Head of caudate nucleus (tissue), 42 donors: ENCODE measurements around the gene RGL1.
A peak's percentile ranks its signal among the peaks of the same experiment; 100 is the strongest.

Experiments used
- DNase-seq, 42 donors: peaks; one replicate each; pipeline versions ENCODE4 v3.0.0 to v3.0.0-alpha.2; 2020 to 2021; ENCODE audit warnings: mixed read lengths in 7 of 42
- intact Hi-C: fragments of 100-400 bp; cut with DNase I; formaldehyde crosslinking; loops from one replicate; pipeline ENCODE4 v1.15.0; 2022

RGL1 gene

DNA sequence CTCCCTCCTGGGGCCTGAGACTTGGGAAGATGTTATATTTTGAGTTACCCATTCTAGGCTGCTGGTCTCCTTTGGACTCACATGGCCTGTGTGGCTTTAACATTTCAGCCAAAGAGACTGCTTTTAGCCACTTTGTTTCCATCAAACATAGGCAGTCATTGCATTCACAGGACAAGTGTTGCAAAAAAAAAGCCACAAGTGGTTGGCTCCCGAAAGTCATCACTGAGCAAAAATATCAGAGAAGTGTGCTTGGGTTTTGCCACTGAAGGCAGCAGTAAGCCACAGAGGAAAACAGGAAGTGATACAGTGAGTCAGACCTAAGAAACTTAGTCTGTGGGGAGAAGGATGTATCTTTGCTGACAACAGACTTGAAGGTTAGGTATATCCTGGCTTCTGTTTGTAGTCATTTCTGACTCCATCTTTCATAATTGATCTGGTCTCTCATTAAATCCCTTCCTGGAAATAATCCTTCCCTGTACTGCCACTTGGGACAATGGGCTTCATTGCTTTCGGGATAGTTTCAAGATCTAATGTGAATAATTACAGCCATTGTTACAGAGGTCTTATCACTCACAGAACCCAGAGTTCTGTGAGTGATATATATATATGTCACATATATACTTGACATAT is 151.8 kb downstream of the RGL1 start:
- intact Hi-C loops: no loop called here
- peak in 2 of 42 donors; percentile 48 to 55 for DNase-seq

DNA sequence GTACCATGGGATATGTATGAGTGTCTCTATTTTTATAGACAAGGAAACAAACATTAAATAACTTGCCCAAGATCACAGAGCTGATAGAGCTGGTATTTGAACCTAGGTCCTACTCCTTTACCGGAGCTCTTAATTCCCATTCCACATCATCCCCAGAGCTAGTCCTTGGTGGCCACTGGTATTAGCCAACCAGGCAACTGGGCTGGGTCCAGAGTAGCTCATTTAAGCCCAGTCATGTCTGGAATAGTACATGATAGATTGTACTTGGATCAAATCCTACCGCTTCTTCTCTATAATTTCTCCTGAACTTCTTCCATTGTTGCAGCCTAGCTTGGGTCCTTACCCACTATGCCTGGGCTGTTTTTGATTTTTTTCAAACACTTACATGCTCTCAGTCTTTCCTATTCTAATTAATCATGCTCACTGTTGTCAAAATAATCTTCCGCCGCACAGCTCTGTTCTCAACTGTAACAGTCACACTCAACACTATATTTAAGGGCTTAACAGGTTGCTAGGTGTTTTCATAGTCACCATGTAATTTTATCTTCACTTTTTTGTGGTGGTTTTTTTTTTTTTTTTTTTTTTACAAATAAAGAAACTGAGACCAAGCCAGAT is 152.4 kb downstream of the RGL1 start:
- intact Hi-C loops: no loop called here
- DNase-seq: no peak

DNA sequence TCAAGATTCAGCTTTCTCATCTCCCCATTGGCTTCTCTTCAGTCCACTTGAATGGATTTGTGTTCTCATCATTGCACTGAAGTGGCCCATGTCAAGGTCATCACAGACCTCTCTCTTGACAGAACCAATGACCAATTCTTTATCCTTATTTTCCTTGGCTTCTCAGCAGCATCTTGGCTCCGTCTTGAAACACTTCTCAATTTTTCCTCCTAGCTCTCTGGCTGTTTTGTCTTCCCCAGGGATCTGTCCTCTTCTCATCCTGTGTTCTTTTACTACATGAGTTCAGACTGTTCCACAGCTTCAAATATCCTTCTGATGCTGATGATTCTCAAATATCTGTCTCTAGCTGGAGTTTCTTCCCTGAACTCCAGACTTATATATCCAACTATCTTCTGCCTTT is 154.0 kb downstream of the RGL1 start:
- no peak for DNase-seq
- intact Hi-C loops: no loop called here

DNA sequence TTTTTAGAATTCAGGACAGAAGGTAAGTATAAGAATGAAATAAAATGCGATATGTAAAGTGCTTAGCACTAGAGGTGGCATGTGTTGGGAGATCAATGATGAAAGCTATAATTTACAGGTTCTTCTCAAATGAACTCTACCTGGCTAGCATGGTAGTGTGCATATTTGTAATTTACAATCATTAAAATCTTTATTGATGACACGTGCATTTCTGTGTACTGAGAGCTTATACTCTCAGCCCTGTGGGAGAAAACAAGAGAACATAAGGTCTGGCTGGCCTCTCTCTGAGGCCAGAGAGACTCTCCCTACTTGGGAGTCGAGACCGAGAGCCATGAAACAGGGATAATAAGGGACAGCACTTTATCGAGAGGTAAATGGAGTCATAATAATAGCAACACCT is 156.2 kb downstream of the RGL1 start:
- intact Hi-C loops: no loop called here
- no peak for DNase-seq

DNA sequence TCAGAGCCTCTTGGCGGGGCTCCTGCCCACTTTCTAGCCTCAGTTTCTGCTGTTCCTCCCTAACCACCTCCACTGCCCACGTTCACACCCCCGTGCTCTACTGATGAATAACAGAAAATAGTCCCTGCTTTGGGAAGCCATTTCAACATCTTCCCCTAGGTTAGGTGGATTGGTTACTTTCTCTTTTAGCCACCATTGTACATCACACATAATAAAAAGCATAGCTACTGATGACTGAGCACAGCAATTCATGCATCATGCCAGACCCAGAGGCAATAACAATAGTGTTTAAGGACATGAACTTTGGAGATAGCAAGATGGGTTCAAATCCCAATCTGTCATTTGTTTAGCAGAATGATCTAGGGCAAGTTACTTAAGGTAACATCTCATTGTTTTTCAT is 158.0 kb downstream of the RGL1 start:
- DNase-seq: no peak
- intact Hi-C loops: no loop called here

DNA sequence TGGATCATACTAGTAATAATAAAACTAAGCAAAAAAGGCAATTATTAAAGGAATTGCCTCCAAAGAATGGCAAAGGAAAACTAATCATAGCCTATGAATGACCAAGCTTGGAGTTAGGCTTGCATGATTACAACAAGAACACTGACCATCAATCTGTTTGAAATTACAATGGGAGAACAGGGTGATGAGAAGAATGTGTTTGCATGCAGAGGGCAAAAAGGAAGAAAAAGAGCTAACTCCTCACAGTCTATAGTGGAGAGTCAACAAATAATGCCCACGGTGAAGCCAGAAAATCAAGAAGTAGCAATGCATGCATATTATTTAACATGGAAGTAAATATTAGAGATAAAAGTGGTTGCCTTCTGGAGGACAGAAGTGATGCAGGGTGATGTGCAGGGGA is 160.8 kb downstream of the RGL1 start:
- DNase-seq: no peak
- intact Hi-C loops: no loop called here

DNA sequence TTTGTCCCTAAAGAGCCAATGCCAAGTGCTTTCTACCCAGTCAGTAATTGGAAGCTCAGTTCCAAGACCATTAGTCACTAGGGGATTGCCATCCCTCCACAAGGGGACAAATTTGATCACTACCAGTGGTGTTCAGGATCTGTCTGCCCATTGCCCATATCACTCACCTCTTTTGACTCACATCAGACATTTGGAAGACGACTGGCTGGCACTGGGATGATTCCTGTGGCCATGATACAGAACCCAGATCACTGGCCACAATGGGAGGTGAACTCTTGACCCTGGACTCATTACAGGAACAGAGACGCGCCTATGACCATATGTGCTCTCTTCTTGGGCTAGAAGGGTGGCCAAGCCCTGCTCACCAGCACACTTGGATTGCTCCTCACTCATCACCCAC is 161.6 kb downstream of the RGL1 start:
- DNase-seq: no peak
- intact Hi-C loops: no loop called here

DNA sequence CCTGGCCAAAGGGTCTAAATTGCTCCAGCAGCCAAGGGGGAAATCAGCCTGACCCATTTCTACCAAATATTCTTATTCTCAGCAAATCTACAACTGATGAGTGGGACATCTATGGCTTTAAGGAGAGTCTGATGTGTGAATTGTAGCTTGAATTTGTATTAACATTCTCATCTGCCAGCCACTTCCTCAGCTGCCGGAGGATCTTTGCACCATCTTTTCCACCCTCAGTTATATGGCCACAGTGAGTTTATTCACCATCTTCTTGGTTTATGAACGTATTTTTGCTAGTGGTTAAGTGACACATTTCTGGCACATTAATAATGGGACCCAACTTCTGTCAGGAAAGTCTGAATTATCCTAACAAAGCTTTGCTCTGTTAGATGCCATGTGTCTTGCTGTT is 163.0 kb downstream of the RGL1 start:
- intact Hi-C loops: no loop called here
- DNase-seq: no peak

DNA sequence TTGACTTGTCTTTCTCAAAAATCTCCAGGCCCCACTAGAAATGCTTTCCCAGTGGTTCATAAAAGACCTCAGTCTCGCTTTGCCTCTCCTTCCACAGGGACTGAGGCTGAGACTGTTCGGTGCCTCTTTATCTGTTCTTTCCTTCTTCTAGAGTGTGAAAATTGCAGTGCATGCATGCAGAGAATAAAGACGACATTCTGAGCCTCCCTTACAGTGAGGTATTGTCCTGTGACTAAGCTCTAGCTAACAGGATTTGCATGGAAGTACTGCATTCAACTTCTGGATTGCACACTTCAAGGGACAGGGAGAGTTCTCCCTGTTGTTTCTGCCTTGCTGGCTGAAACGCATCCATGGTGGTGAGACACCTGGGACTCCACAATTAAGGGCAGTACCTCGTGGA is 163.5 kb downstream of the RGL1 start:
- intact Hi-C loops: no loop called here
- DNase-seq: peak in 5 of 42 donors; percentile 8 to 45 (median 29)

DNA sequence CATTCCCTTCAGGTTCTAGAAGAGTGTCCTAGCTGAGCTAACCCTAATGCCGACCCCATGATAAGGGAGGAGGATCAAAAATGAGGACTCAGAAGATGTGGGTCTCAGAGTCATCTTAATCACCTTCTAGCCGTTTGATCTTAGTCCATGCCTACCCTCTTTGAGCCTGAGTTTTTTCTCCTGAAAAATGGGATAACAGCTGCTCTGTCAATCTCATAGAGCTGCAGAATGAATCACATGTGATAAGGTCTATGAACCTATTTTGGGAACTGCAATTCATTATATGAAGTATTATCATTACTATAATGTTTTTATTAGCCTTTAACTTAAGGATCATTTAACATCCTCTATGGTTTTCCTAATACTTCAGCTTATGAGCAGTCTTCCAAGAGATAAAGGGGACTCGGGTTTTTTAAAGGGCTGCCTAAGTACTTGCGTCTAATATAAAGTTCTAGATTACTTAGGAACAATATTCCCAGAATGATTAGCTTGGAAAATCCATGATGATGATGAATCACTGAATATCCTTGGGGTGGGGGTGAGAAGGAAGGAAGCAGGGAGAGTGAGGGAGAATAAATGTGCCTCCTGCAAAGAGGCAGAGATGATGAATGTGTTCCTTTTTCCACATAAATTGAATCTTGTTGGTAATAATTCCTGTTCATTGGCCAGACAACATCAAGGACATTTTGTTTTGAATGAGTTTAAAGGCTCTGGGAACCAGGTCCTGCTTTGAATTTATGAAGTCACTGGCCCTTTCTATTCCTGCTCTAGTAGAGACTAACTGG is 165.8 kb downstream of the RGL1 start:
- DNase-seq: no peak
- intact Hi-C loops: no loop called here

DNA sequence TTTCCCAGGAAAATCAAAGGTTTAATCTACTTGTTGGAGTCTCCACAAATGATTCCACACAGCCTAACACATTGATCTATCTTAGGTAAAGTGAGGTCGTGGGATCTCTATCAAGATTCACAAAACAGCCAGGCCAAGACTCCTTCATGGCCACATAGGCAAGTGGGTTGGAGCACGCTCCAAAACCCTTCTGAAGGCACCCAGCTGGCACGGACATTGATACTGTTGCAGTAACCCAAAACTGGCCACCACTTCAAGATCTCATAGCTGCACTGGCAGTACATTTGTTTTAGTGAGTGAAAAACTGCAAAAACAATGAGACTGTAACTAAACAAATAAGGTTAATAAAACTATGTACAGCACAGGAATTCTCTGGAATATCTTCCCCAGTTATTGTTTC is 170.7 kb downstream of the RGL1 start:
- DNase-seq: no peak
- intact Hi-C loops: no loop called here

DNA sequence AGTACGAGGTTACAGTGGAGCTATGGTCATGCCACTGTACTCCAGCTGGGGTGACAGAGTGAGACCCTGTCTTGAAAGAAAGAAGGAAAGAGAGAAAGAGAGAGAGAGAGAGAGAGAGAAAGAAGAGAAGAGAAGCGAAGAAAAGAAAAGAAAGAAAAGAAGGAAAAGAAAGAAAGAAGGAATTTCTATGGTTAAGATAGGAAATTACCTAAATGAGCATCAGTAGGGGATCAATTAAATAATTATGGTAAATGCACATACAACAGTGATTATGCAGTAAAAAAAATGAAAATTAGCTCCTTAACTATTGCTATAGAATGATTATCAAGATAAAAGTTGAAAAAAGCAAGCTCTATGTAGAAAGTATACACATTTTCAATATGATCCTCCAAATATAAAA is 172.8 kb downstream of the RGL1 start:
- intact Hi-C loops: no loop called here
- no peak for DNase-seq
